ENCODE measurements around the gene MRPS7. TPM values are rescaled to one million over a fixed set of nuclear protein-coding genes. Genes with fewer than 3 reads are reported as not detected.

Gene MRPS7
- total and polyA plus RNA-seq, 5 donors from 2014 or later, result 32.3 to 141 (median 120) TPM

DNA sequence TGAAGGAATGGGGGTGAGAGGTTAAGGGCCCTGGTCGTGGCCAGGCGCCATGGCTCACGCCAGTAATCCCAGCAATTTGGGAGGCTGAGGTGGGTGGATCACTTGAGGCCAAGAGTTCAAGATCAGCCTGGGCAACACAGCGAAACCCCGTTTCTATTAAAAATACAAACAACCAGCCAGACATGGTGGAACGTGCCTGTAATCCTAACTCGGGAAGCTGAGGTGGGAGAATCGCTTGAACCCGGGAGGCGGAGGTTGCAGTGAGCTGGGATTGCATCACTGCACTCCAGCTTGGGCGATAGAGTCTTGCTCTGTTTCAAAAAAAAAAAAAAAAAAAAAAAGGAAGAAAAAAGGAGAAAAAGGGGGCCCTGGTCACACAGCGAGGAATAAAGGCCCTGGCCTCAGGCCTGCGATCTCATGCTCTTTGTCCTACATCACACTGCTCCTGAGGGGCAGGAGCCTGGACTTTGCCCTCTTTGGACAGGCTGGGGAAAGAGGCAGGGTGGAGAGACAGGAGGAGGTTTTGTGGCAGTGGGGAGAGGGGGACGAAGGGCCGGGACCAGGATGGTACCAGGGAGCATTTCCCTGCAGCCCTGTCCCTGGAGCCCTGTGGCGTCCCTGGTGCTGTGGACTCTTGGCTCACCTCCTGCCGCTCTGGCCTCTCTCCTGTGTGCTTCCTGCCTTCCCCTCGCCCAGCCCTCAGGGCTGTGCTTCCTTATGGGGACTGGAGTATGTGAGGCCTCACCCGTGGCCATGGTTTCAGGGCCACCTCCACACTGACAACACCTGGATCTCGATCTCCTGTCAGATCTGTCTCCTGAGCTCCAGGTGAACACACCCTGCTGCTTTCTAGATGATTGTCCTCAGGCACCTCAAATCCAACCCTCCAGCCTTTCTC is 47.3 kb downstream of the MRPS7 start:
- no peak overlapping the region for H3K27ac Mint-ChIP-seq

GRCh38 chr17:75313941-75314551 is 52.4 kb downstream of the MRPS7 start:
- no peak overlapping the region for H3K27ac ChIP-seq (ENCODE audit: insufficient read depth, low read length, poor library complexity, severe bottlenecking)
- H3K9me3 ChIP-seq (ENCODE audit: control insufficient read depth in 2 of 2, low read length in 2 of 2), result no peaks in the 10 kb centered on the region
- H3K36me3 ChIP-seq (ENCODE audit: control insufficient read depth, insufficient read depth, low read length), result peaks cover 14% of the 10 kb centered on the region
- no peak overlapping the region for H3K4me3 ChIP-seq (ENCODE audit: low read depth, low read length)
- peaks cover 0 to 1% (median 0%) of the 10 kb centered on the region in 7 donors for H3K9me3 Mint-ChIP-seq
- no peaks in the 10 kb centered on the region for H3K36me3 Mint-ChIP-seq
- ATAC-seq (ENCODE audit: low read depth in 2 of 2) (peak; percentile 16 to 28), DNase-seq (no peak)
- peaks cover 0 to 6% (median 3%) of the 10 kb centered on the region in 4 donors for H3K4me1 Mint-ChIP-seq
- H3K27me3 Mint-ChIP-seq, result no peaks in the 10 kb centered on the region
- H3K4me3 Mint-ChIP-seq, result no peak overlapping the region
- H3K27me3 ChIP-seq (ENCODE audit: control insufficient read depth, insufficient read depth, low read length), result no peaks in the 10 kb centered on the region
- no peaks in the 10 kb centered on the region for H3K4me1 ChIP-seq (ENCODE audit: control insufficient read depth, insufficient read depth, low read length, poor library complexity, severe bottlenecking)
- peak overlapping the region; percentile 0 to 68 (median 56) for H3K27ac Mint-ChIP-seq

More for the DNA sequence above, 47.3 kb downstream of the MRPS7 start:
- Histone ChIP-seq H3K36me3 (ENCODE audit: control insufficient read depth, insufficient read depth, low read length) (no peaks in the 10 kb centered on the region), H3K4me3 (ENCODE audit: low read depth, low read length) (no peak overlapping the region), H3K27ac (ENCODE audit: insufficient read depth, low read length, poor library complexity, severe bottlenecking) (no peak overlapping the region), H3K4me1 (ENCODE audit: control insufficient read depth, insufficient read depth, low read length, poor library complexity, severe bottlenecking) (no peaks in the 10 kb centered on the region), H3K9me3 (ENCODE audit: control insufficient read depth in 2 of 2, low read length in 2 of 2) (no peaks in the 10 kb centered on the region), H3K27me3 (ENCODE audit: control insufficient read depth, insufficient read depth, low read length) (no peaks in the 10 kb centered on the region)
- no peak for DNase-seq
- Mint-ChIP-seq H3K9me3 (peaks cover 0 to 1% (median 0%) of the 10 kb centered on the region in 7 donors), H3K27me3 (no peaks in the 10 kb centered on the region), H3K4me1 (peaks cover 0 to 6% (median 3%) of the 10 kb centered on the region in 4 donors), H3K36me3 (no peaks in the 10 kb centered on the region), H3K4me3 (no peak overlapping the region)
- ATAC-seq (ENCODE audit: low read depth in 2 of 2), result no peak

- peaks cover 26% of the 10 kb centered on the region for H3K36me3 ChIP-seq (ENCODE audit: control insufficient read depth, insufficient read depth, low read length)
- no peaks in the 10 kb centered on the region for H3K27me3 ChIP-seq (ENCODE audit: control insufficient read depth, insufficient read depth, low read length)
- ATAC-seq (ENCODE audit: low read depth in 2 of 2) (no peak), DNase-seq (no peak)
- no peak overlapping the region for H3K27ac ChIP-seq (ENCODE audit: insufficient read depth, low read length, poor library complexity, severe bottlenecking)
- H3K27me3 Mint-ChIP-seq, result no peaks in the 10 kb centered on the region
- no peak overlapping the region for H3K4me3 ChIP-seq (ENCODE audit: low read depth, low read length)
- no peaks in the 10 kb centered on the region for H3K4me1 ChIP-seq (ENCODE audit: control insufficient read depth, insufficient read depth, low read length, poor library complexity, severe bottlenecking)
- no peak overlapping the region for H3K4me3 Mint-ChIP-seq
- H3K9me3 ChIP-seq (ENCODE audit: control insufficient read depth in 2 of 2, low read length in 2 of 2), result no peaks in the 10 kb centered on the region
- H3K27ac Mint-ChIP-seq, result peak overlapping the region in 1 of 3 donors; percentile 43
- H3K4me1 Mint-ChIP-seq, result peaks cover 0 to 6% (median 3%) of the 10 kb centered on the region in 4 donors
- peaks cover 0 to 1% (median 0%) of the 10 kb centered on the region in 7 donors for H3K9me3 Mint-ChIP-seq
- peaks cover 11% of the 10 kb centered on the region for H3K36me3 Mint-ChIP-seq
Measured at GRCh38 chr17:75315541-75316243, 54.0 kb downstream of the MRPS7 start.

Other genes starting within 250 kb of the MRPS7 start
- 25.7 TPM for gene MRPL58, start 249.2 kb upstream of the MRPS7 start, total RNA-seq
- 10 to 100 TPM; 64.0 to 95.8 (median 74.6) TPM for gene MRPL58, start 249.2 kb upstream of the MRPS7 start, polyA plus RNA-seq
- gene ATP5PD, start 214.9 kb upstream of the MRPS7 start, total RNA-seq, result 139 TPM
- 100 to 1,000 TPM; 410 to 536 (median 467) TPM for gene ATP5PD, start 214.9 kb upstream of the MRPS7 start, polyA plus RNA-seq
- 23.4 TPM for gene KCTD2, start 214.7 kb upstream of the MRPS7 start, total RNA-seq
- 1 to 10 TPM; 5.8 to 10.0 (median 8.1) TPM for gene KCTD2, start 214.7 kb upstream of the MRPS7 start, polyA plus RNA-seq
- 9.3 TPM for gene SLC16A5, start 173.9 kb upstream of the MRPS7 start, total RNA-seq
- gene SLC16A5, start 173.9 kb upstream of the MRPS7 start, polyA plus RNA-seq, result 1 to 10 TPM; 1.3 to 2.6 (median 2.0) TPM
- gene ARMC7, start 151.9 kb upstream of the MRPS7 start, total RNA-seq, result 12.8 TPM
- gene ARMC7, start 151.9 kb upstream of the MRPS7 start, polyA plus RNA-seq, result 1 to 10 TPM; 3.1 to 4.6 (median 4.2) TPM
- gene NT5C, start 130.1 kb upstream of the MRPS7 start, total RNA-seq, result 31.6 TPM
- gene NT5C, start 130.1 kb upstream of the MRPS7 start, polyA plus RNA-seq, result 10 to 100 TPM; 55.4 to 66.9 (median 57.2) TPM
- gene JPT1, start 107.4 kb upstream of the MRPS7 start, total RNA-seq, result 70.9 TPM
- gene JPT1, start 107.4 kb upstream of the MRPS7 start, polyA plus RNA-seq, result 100 to 1,000 TPM; 143 to 231 (median 192) TPM
- gene SUMO2, start 78.9 kb upstream of the MRPS7 start, total RNA-seq, result 318 TPM
- 100 to 1,000 TPM; 416 to 660 (median 495) TPM for gene SUMO2, start 78.9 kb upstream of the MRPS7 start, polyA plus RNA-seq
- 79.5 TPM for gene NUP85, start 56.2 kb upstream of the MRPS7 start, total RNA-seq
- 10 to 100 TPM; 31.1 to 60.7 (median 44.3) TPM for gene NUP85, start 56.2 kb upstream of the MRPS7 start, polyA plus RNA-seq
- gene GGA3, start 273 bp upstream of the MRPS7 start, total RNA-seq, result 92.6 TPM
- 10 to 100 TPM in 3 of 4 donors, 1 to 10 TPM in 1; 8.0 to 17.2 (median 10.9) TPM for gene GGA3, start 273 bp upstream of the MRPS7 start, polyA plus RNA-seq
- gene MIF4GD, start 9.4 kb downstream of the MRPS7 start, total RNA-seq, result 35.7 TPM
- gene MIF4GD, start 9.4 kb downstream of the MRPS7 start, polyA plus RNA-seq, result 100 to 1,000 TPM in 1 of 4 donors, 10 to 100 TPM in 3; 78.3 to 102 (median 89.4) TPM
- 24.9 TPM for gene SLC25A19, start 27.6 kb downstream of the MRPS7 start, total RNA-seq
- gene SLC25A19, start 27.6 kb downstream of the MRPS7 start, polyA plus RNA-seq, result 10 to 100 TPM; 15.1 to 21.9 (median 19.0) TPM
- 142 TPM for gene GRB2, start 143.8 kb downstream of the MRPS7 start, total RNA-seq
- 100 to 1,000 TPM; 131 to 152 (median 138) TPM for gene GRB2, start 143.8 kb downstream of the MRPS7 start, polyA plus RNA-seq
- 94.7 TPM for gene TMEM94, start 194.8 kb downstream of the MRPS7 start, total RNA-seq
- 1 to 10 TPM; 4.0 to 8.4 (median 6.2) TPM for gene TMEM94, start 194.8 kb downstream of the MRPS7 start, polyA plus RNA-seq

Measured in CD4-positive, CD25-positive, alpha-beta regulatory T cell (primary cell).